GM18511 (cell line): Measurements from ENCODE around the gene TMEM125.

Experiments used
- ATAC-seq: cut with Tn5 transposase; IDR thresholded peaks from one replicate; pipeline ENCODE4 v1.9.1; 2021; ENCODE audit warnings: mild to moderate bottlenecking, moderate library complexity; ENCODE audit not compliant: unreplicated experiment

Gene TMEM125

GRCh38 chr1:43288785-43289706, 19.3 kb downstream of the TMEM125 start:
- no peak for ATAC-seq

- no peak for ATAC-seq
Observed at GRCh38 chr1:43292216-43292615, 22.4 kb downstream of the TMEM125 start.

- no peak for ATAC-seq
Observed at GRCh38 chr1:43292679-43293078, 22.9 kb downstream of the TMEM125 start.

- ATAC-seq: no peak
Observed at GRCh38 chr1:43293176-43293575, 23.4 kb downstream of the TMEM125 start.

- no peak for ATAC-seq
Observed at GRCh38 chr1:43293896-43294760, 24.3 kb downstream of the TMEM125 start.

GRCh38 chr1:43294761-43295160, 25.0 kb downstream of the TMEM125 start:
- ATAC-seq: no peak

GRCh38 chr1:43296207-43296606, 26.4 kb downstream of the TMEM125 start:
- ATAC-seq: no peak

GRCh38 chr1:43298055-43298454, 28.3 kb downstream of the TMEM125 start:
- no peak for ATAC-seq

- ATAC-seq: no peak
Observed at GRCh38 chr1:43299101-43299500, 29.3 kb downstream of the TMEM125 start.

GRCh38 chr1:43300378-43301094, 30.8 kb downstream of the TMEM125 start, which contains the start of gene TIE1:
Gene TIE1, plus strand, starts transcription at chr1:43300982. Its CDS starts 90 bp downstream, at chr1:43301072.
- no peak for ATAC-seq

- ATAC-seq: no peak
Observed at GRCh38 chr1:43302201-43302600, 32.4 kb downstream of the TMEM125 start.

GRCh38 chr1:43302721-43303470, 33.1 kb downstream of the TMEM125 start:
- ATAC-seq: no peak

GRCh38 chr1:43303471-43304313, 33.9 kb downstream of the TMEM125 start:
- ATAC-seq: no peak

- ATAC-seq: no peak
Observed at GRCh38 chr1:43304314-43304681, 34.5 kb downstream of the TMEM125 start.

GRCh38 chr1:43304771-43305300, 35.1 kb downstream of the TMEM125 start:
- ATAC-seq: no peak

GRCh38 chr1:43305461-43305860, 35.7 kb downstream of the TMEM125 start:
- ATAC-seq: no peak

- ATAC-seq: no peak
Observed at GRCh38 chr1:43305926-43306687, 36.3 kb downstream of the TMEM125 start.

GRCh38 chr1:43306688-43307457, 37.1 kb downstream of the TMEM125 start:
- ATAC-seq: no peak
